Measurements from ENCODE around the gene ITIH4.

ITIH4 gene

GRCh38 chr3:52811452-52812011 is 18.9 kb downstream of the ITIH4 start:
- FAIRE-seq (no peak), DNase-seq (ENCODE audit: insufficient read length, low spot score) (no peak)
- no peak for TF ChIP-seq POLR2AphosphoS5 (IDR thresholded peaks at IDR 0.05; ENCODE audit: low read depth, low read length)
- no peak for TF ChIP-seq POU2F2 (IDR thresholded peaks at IDR 0.05; ENCODE audit: low read depth, low read length)
- no peak for TF ChIP-seq TAF1 (IDR thresholded peaks at IDR 0.05; ENCODE audit: low read depth, low read length)
- TF ChIP-seq PAX5 (IDR thresholded peaks at IDR 0.05; ENCODE audit: insufficient read depth, low read length, severe bottlenecking) = no peak
- no peak for TF ChIP-seq SPI1 (IDR thresholded peaks at IDR 0.05; ENCODE audit: low read depth, low read length)
- TF ChIP-seq POLR2A (IDR thresholded peaks at IDR 0.05; ENCODE audit: low read depth, low read length) = no peak

- TF ChIP-seq POU2F2 (IDR thresholded peaks at IDR 0.05; ENCODE audit: low read depth, low read length) = no peak
- no peak for TF ChIP-seq TAF1 (IDR thresholded peaks at IDR 0.05; ENCODE audit: low read depth, low read length)
- no peak for TF ChIP-seq POLR2AphosphoS5 (IDR thresholded peaks at IDR 0.05; ENCODE audit: low read depth, low read length)
- no peak for TF ChIP-seq POLR2A (IDR thresholded peaks at IDR 0.05; ENCODE audit: low read depth, low read length)
- TF ChIP-seq SPI1 (IDR thresholded peaks at IDR 0.05; ENCODE audit: low read depth, low read length) = no peak
- TF ChIP-seq PAX5 (IDR thresholded peaks at IDR 0.05; ENCODE audit: insufficient read depth, low read length, severe bottlenecking) = no peak
- DNase-seq (ENCODE audit: insufficient read length, low spot score) = no peak
- no peak for FAIRE-seq
These were observed 19.5 kb downstream of the ITIH4 start for GRCh38 chr3:52810923-52811322.

GRCh38 chr3:52809662-52810377 is 20.7 kb downstream of the ITIH4 start:
- FAIRE-seq (no peak), DNase-seq (ENCODE audit: insufficient read length, low spot score) (no peak)
- TF ChIP-seq POLR2AphosphoS5 (IDR thresholded peaks at IDR 0.05; ENCODE audit: low read depth, low read length) (no peak), TAF1 (IDR thresholded peaks at IDR 0.05; ENCODE audit: low read depth, low read length) (no peak), POU2F2 (IDR thresholded peaks at IDR 0.05; ENCODE audit: low read depth, low read length) (no peak), PAX5 (IDR thresholded peaks at IDR 0.05; ENCODE audit: insufficient read depth, low read length, severe bottlenecking) (no peak), SPI1 (IDR thresholded peaks at IDR 0.05; ENCODE audit: low read depth, low read length) (no peak), POLR2A (IDR thresholded peaks at IDR 0.05; ENCODE audit: low read depth, low read length) (no peak)

GRCh38 chr3:52809149-52809548 is 21.3 kb downstream of the ITIH4 start:
- FAIRE-seq = no peak
- TF ChIP-seq TAF1 (IDR thresholded peaks at IDR 0.05; ENCODE audit: low read depth, low read length) (no peak), POLR2A (IDR thresholded peaks at IDR 0.05; ENCODE audit: low read depth, low read length) (no peak), PAX5 (IDR thresholded peaks at IDR 0.05; ENCODE audit: insufficient read depth, low read length, severe bottlenecking) (no peak), POU2F2 (IDR thresholded peaks at IDR 0.05; ENCODE audit: low read depth, low read length) (no peak), SPI1 (IDR thresholded peaks at IDR 0.05; ENCODE audit: low read depth, low read length) (no peak), POLR2AphosphoS5 (IDR thresholded peaks at IDR 0.05; ENCODE audit: low read depth, low read length) (no peak)
- DNase-seq (ENCODE audit: insufficient read length, low spot score) = no peak

- FAIRE-seq (no peak), DNase-seq (ENCODE audit: insufficient read length, low spot score) (no peak)
- TF ChIP-seq TAF1 (IDR thresholded peaks at IDR 0.05; ENCODE audit: low read depth, low read length) (no peak), POLR2AphosphoS5 (IDR thresholded peaks at IDR 0.05; ENCODE audit: low read depth, low read length) (no peak), PAX5 (IDR thresholded peaks at IDR 0.05; ENCODE audit: insufficient read depth, low read length, severe bottlenecking) (no peak), SPI1 (IDR thresholded peaks at IDR 0.05; ENCODE audit: low read depth, low read length) (no peak), POU2F2 (IDR thresholded peaks at IDR 0.05; ENCODE audit: low read depth, low read length) (no peak), POLR2A (IDR thresholded peaks at IDR 0.05; ENCODE audit: low read depth, low read length) (no peak)
These were observed 25.0 kb downstream of the ITIH4 start for GRCh38 chr3:52805270-52806039.

- no peak for DNase-seq (ENCODE audit: insufficient read length, low spot score)
- FAIRE-seq = no peak
- TF ChIP-seq TAF1 (IDR thresholded peaks at IDR 0.05; ENCODE audit: low read depth, low read length) = no peak
- TF ChIP-seq PAX5 (IDR thresholded peaks at IDR 0.05; ENCODE audit: insufficient read depth, low read length, severe bottlenecking) = no peak
- TF ChIP-seq SPI1 (IDR thresholded peaks at IDR 0.05; ENCODE audit: low read depth, low read length) = no peak
- no peak for TF ChIP-seq POLR2A (IDR thresholded peaks at IDR 0.05; ENCODE audit: low read depth, low read length)
- TF ChIP-seq POLR2AphosphoS5 (IDR thresholded peaks at IDR 0.05; ENCODE audit: low read depth, low read length) = no peak
- no peak for TF ChIP-seq POU2F2 (IDR thresholded peaks at IDR 0.05; ENCODE audit: low read depth, low read length)
These were observed 28.6 kb downstream of the ITIH4 start for GRCh38 chr3:52801839-52802238.

GRCh38 chr3:52800079-52800478 is 30.4 kb downstream of the ITIH4 start:
- TF ChIP-seq SPI1 (IDR thresholded peaks at IDR 0.05; ENCODE audit: low read depth, low read length) (no peak), POU2F2 (IDR thresholded peaks at IDR 0.05; ENCODE audit: low read depth, low read length) (no peak), POLR2A (IDR thresholded peaks at IDR 0.05; ENCODE audit: low read depth, low read length) (no peak), POLR2AphosphoS5 (IDR thresholded peaks at IDR 0.05; ENCODE audit: low read depth, low read length) (no peak), PAX5 (IDR thresholded peaks at IDR 0.05; ENCODE audit: insufficient read depth, low read length, severe bottlenecking) (no peak), TAF1 (IDR thresholded peaks at IDR 0.05; ENCODE audit: low read depth, low read length) (no peak)
- FAIRE-seq = no peak
- DNase-seq (ENCODE audit: insufficient read length, low spot score) = no peak

GRCh38 chr3:52798978-52799476 is 31.4 kb downstream of the ITIH4 start:
- DNase-seq (ENCODE audit: insufficient read length, low spot score) = peak; percentile 69

More at GRCh38 chr3:52798978-52799476, 31.4 kb downstream of the ITIH4 start:
- peak; percentile 59 for FAIRE-seq
- no peak for TF ChIP-seq POLR2A (IDR thresholded peaks at IDR 0.05; ENCODE audit: low read depth, low read length)
- no peak for TF ChIP-seq PAX5 (IDR thresholded peaks at IDR 0.05; ENCODE audit: insufficient read depth, low read length, severe bottlenecking)
- TF ChIP-seq POU2F2 (IDR thresholded peaks at IDR 0.05; ENCODE audit: low read depth, low read length) = no peak
- no peak for TF ChIP-seq SPI1 (IDR thresholded peaks at IDR 0.05; ENCODE audit: low read depth, low read length)
- no peak for TF ChIP-seq POLR2AphosphoS5 (IDR thresholded peaks at IDR 0.05; ENCODE audit: low read depth, low read length)
- TF ChIP-seq TAF1 (IDR thresholded peaks at IDR 0.05; ENCODE audit: low read depth, low read length) = no peak
